ENCODE measurements around the gene ZBTB20. TPM values are rescaled to one million over a fixed set of nuclear protein-coding genes. Genes with fewer than 3 reads are reported as not detected.

ZBTB20 gene
- total RNA-seq, 2 donors from 2014 or later = 19.8 to 23.1 TPM

DNA sequence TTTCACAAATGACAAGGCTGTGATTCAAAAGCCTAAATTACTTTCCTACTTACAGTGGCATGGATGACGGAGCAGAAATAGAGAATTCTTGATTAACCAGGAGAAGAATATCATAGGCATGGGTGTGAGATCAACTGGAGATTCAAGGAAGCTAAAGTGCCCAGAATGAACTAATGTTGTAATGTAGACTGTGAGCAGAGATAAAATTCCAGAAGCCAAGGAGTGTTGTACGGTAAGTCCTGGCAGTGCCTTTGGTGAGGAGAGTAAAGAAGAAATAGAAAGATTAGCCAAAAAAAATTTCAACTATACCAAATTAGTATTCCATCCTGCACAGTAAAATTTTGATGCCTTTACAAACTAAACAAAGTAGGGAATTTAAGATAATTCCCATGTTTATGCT, 75.9 kb downstream of the ZBTB20 start:
- DNase-seq (no peak), ATAC-seq (replicated peaks in 1 of 2) (no peak)
- no peak overlapping the region for H3K27ac Mint-ChIP-seq
- H3K36me3 Mint-ChIP-seq (ENCODE audit: insufficient read depth in 2 of 2) = peaks cover 2 to 3% of the 10 kb centered on the region in 2 donors
- H3K4me3 Mint-ChIP-seq = no peak overlapping the region
- H3K4me1 Mint-ChIP-seq (ENCODE audit: low read depth) = peaks cover 25% of the 10 kb centered on the region
- no peaks in the 10 kb centered on the region for H3K27me3 Mint-ChIP-seq (ENCODE audit: low read depth)
- no peaks in the 10 kb centered on the region for H3K9me3 Mint-ChIP-seq

- peaks cover 25% of the 10 kb centered on the region for H3K4me1 Mint-ChIP-seq (ENCODE audit: low read depth)
- peaks cover 0 to 3% of the 10 kb centered on the region in 2 donors for H3K36me3 Mint-ChIP-seq (ENCODE audit: insufficient read depth in 2 of 2)
- H3K4me3 Mint-ChIP-seq = peak overlapping the region; percentile 42 to 57
- H3K9me3 Mint-ChIP-seq = no peaks in the 10 kb centered on the region
- peak overlapping the region; percentile 58 for H3K27ac Mint-ChIP-seq
- no peak for DNase-seq
- peak; percentile 31 to 65 for ATAC-seq (replicated peaks in 1 of 2)
- no peaks in the 10 kb centered on the region for H3K27me3 Mint-ChIP-seq (ENCODE audit: low read depth)
Observed at GRCh38 chr3:115068799-115069198, 78.3 kb downstream of the ZBTB20 start.

DNA sequence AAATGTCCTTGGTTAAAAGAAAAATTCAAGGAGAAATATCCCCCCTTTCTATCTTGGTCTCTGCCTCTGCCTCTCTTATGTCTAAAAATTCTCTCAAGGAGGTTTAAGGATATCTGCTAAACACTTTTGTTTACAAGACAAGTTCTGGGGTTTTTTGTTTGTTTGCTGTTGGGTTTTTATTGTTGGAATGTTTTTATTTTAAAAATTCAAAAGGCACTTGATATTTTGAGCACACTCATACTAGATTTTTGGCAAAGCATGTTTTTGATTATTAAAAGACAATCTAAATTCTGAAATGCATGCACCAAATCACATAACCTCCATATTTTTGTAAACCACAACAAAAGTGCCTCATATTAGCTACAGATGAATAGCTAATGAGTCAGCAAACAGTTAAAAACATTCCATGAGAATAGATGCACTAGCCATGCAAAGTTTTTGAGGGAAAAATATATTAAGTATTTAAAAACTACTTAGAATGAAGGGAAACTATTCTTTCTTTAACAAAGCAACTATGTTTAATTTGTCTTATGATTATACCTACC, 84.6 kb downstream of the ZBTB20 start:
- Mint-ChIP-seq H3K4me1 (ENCODE audit: low read depth) (no peaks in the 10 kb centered on the region), H3K27ac (no peak overlapping the region), H3K4me3 (no peak overlapping the region), H3K9me3 (peaks cover 0 to 2% of the 10 kb centered on the region in 2 donors), H3K36me3 (ENCODE audit: insufficient read depth in 2 of 2) (peaks cover 3 to 6% of the 10 kb centered on the region in 2 donors), H3K27me3 (ENCODE audit: low read depth) (no peaks in the 10 kb centered on the region)
- no peak for DNase-seq
- ATAC-seq (replicated peaks in 1 of 2) = no peak

DNA sequence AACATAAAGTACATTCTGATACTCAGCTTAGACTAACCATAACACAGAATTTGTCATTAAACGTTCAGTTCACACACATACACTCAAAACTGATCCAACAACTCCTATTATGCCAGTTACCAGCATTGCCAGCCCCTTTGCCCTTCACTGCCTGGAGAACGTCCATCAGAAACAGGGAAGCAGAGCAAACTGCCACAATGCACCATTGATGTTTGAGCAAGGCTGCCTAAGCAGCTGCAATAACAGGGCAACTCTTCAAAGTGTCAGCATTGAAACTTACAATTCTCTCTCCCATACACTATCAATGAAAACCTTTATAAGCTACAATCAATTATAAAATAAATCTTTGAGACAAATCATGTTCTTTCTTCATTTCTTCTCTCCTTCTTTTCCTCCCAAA, 85.1 kb downstream of the ZBTB20 start:
- no peak overlapping the region for H3K4me3 Mint-ChIP-seq
- H3K4me1 Mint-ChIP-seq (ENCODE audit: low read depth) = no peaks in the 10 kb centered on the region
- no peak overlapping the region for H3K27ac Mint-ChIP-seq
- peaks cover 0 to 2% of the 10 kb centered on the region in 2 donors for H3K9me3 Mint-ChIP-seq
- ATAC-seq (replicated peaks in 1 of 2) = no peak
- no peak for DNase-seq
- H3K36me3 Mint-ChIP-seq (ENCODE audit: insufficient read depth in 2 of 2) = peaks cover 3 to 6% of the 10 kb centered on the region in 2 donors
- no peaks in the 10 kb centered on the region for H3K27me3 Mint-ChIP-seq (ENCODE audit: low read depth)

- no peak overlapping the region for H3K27ac Mint-ChIP-seq
- H3K9me3 Mint-ChIP-seq = no peaks in the 10 kb centered on the region
- no peak for DNase-seq
- no peaks in the 10 kb centered on the region for H3K4me1 Mint-ChIP-seq (ENCODE audit: low read depth)
- ATAC-seq (replicated peaks in 1 of 2) = no peak
- no peaks in the 10 kb centered on the region for H3K27me3 Mint-ChIP-seq (ENCODE audit: low read depth)
- H3K36me3 Mint-ChIP-seq (ENCODE audit: insufficient read depth in 2 of 2) = no peaks in the 10 kb centered on the region
- H3K4me3 Mint-ChIP-seq = no peak overlapping the region
Observed at GRCh38 chr3:115052906-115053305, 94.2 kb downstream of the ZBTB20 start.

- no peak for DNase-seq
- Mint-ChIP-seq H3K36me3 (ENCODE audit: insufficient read depth in 2 of 2) (no peaks in the 10 kb centered on the region), H3K27me3 (ENCODE audit: low read depth) (no peaks in the 10 kb centered on the region), H3K4me1 (ENCODE audit: low read depth) (no peaks in the 10 kb centered on the region), H3K27ac (no peak overlapping the region), H3K4me3 (no peak overlapping the region), H3K9me3 (no peaks in the 10 kb centered on the region)
- ATAC-seq (replicated peaks in 1 of 2) = no peak
Observed at GRCh38 chr3:115042351-115042750, 104.7 kb downstream of the ZBTB20 start.

DNA sequence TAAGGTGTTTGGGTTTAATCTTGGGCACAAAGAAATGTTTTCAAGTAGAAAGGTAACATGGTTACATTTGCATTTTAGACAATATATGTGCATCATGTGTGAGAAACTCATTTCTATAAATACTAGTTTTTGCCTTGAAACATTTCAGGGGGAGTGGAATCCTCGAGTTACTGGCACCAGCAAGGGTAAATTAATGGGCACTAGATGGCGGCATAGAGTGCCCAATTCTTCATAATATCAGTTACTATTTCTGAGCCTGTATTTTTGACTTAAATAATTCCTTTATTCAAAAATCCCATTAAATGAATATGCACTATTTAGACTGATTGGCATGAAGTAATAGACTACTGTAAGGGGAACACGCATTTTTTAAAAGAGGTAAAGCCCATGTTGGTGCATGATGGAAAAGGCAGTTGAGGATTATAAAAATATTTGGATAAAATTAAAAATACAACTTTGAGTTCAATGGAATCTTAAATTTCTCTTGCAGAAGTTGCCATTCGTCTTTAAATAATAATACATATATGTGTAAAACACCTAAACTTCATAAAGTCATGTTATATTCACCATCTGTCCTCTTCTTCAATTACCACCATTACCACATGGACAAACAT, 106.3 kb downstream of the ZBTB20 start:
- peak; percentile 11 to 27 for DNase-seq
- Mint-ChIP-seq H3K27ac (no peak overlapping the region), H3K9me3 (no peaks in the 10 kb centered on the region), H3K27me3 (ENCODE audit: low read depth) (no peaks in the 10 kb centered on the region), H3K4me1 (ENCODE audit: low read depth) (no peaks in the 10 kb centered on the region), H3K36me3 (ENCODE audit: insufficient read depth in 2 of 2) (no peaks in the 10 kb centered on the region), H3K4me3 (no peak overlapping the region)
- ATAC-seq (replicated peaks in 1 of 2) = peak in 1 of 2 donors; percentile 41

DNA sequence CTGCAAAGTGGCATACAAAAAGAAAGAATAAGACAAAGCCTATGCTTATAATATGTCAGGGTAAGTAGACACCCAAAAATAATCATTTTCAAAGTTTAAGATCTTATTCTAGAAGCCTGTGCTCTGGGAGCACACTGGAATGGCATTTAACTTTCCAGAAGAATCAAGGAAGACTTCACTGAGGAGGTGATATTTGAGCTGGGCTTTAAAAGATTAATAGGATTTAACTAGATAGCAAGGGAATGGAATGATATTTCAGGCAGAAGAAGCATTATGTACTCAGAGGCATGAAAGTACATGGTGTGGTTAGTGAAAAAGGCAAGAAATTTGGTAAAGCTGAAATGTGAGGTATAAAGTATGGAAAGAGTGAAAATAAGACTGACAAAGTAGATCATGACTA, 106.8 kb downstream of the ZBTB20 start:
- DNase-seq = no peak

GRCh38 chr3:115038817-115039216, 108.3 kb downstream of the ZBTB20 start:
- ATAC-seq (replicated peaks in 1 of 2) (no peak), DNase-seq (no peak)
- Mint-ChIP-seq H3K4me1 (ENCODE audit: low read depth) (no peaks in the 10 kb centered on the region), H3K27ac (no peak overlapping the region), H3K9me3 (peaks cover 0 to 3% of the 10 kb centered on the region in 2 donors), H3K4me3 (no peak overlapping the region), H3K27me3 (ENCODE audit: low read depth) (no peaks in the 10 kb centered on the region), H3K36me3 (ENCODE audit: insufficient read depth in 2 of 2) (peaks cover 0 to 6% of the 10 kb centered on the region in 2 donors)

More for the DNA sequence above, 106.8 kb downstream of the ZBTB20 start:
- Mint-ChIP-seq H3K4me1 (ENCODE audit: low read depth) (no peaks in the 10 kb centered on the region), H3K36me3 (ENCODE audit: insufficient read depth in 2 of 2) (peaks cover 0 to 1% of the 10 kb centered on the region in 2 donors), H3K27me3 (ENCODE audit: low read depth) (no peaks in the 10 kb centered on the region), H3K4me3 (no peak overlapping the region), H3K9me3 (no peaks in the 10 kb centered on the region), H3K27ac (no peak overlapping the region)
- ATAC-seq (replicated peaks in 1 of 2) = no peak

GRCh38 chr3:115022835-115023398, 124.2 kb downstream of the ZBTB20 start:
- Mint-ChIP-seq H3K27me3 (ENCODE audit: low read depth) (no peaks in the 10 kb centered on the region), H3K4me3 (no peak overlapping the region), H3K4me1 (ENCODE audit: low read depth) (peaks cover 9% of the 10 kb centered on the region), H3K36me3 (ENCODE audit: insufficient read depth in 2 of 2) (no peaks in the 10 kb centered on the region), H3K27ac (no peak overlapping the region), H3K9me3 (no peaks in the 10 kb centered on the region)
- ATAC-seq (replicated peaks in 1 of 2) (no peak), DNase-seq (no peak)

GRCh38 chr3:115022199-115022598, 124.9 kb downstream of the ZBTB20 start:
- no peak overlapping the region for H3K4me3 Mint-ChIP-seq
- H3K9me3 Mint-ChIP-seq = no peaks in the 10 kb centered on the region
- ATAC-seq (replicated peaks in 1 of 2) (no peak), DNase-seq (no peak)
- H3K4me1 Mint-ChIP-seq (ENCODE audit: low read depth) = peaks cover 9% of the 10 kb centered on the region
- H3K27me3 Mint-ChIP-seq (ENCODE audit: low read depth) = no peaks in the 10 kb centered on the region
- no peaks in the 10 kb centered on the region for H3K36me3 Mint-ChIP-seq (ENCODE audit: insufficient read depth in 2 of 2)
- no peak overlapping the region for H3K27ac Mint-ChIP-seq

DNA sequence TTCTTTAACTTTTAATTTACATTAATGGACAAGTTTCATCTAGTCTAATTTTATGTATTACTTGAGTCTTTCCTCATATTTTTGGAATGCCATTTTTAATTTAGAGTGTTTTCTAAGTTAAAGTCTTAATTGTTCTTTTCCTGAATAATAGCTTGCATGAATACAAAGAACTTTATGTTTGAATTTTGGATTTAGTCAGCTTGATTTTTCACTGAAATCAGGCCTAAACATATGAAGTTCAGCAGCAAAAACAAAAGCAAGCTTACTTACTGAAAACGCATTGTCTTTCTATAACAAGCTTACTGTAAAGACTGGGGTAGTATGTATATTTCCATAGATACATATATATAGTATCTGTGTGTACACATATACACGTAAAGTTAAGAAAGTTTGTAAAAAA, 126.0 kb downstream of the ZBTB20 start:
- Mint-ChIP-seq H3K4me1 (ENCODE audit: low read depth) (peaks cover 9% of the 10 kb centered on the region), H3K27me3 (ENCODE audit: low read depth) (no peaks in the 10 kb centered on the region), H3K27ac (no peak overlapping the region), H3K36me3 (ENCODE audit: insufficient read depth in 2 of 2) (peaks cover 8 to 9% of the 10 kb centered on the region in 2 donors), H3K4me3 (no peak overlapping the region), H3K9me3 (peaks cover 0 to 4% of the 10 kb centered on the region in 2 donors)
- DNase-seq = no peak
- no peak for ATAC-seq (replicated peaks in 1 of 2)

DNA sequence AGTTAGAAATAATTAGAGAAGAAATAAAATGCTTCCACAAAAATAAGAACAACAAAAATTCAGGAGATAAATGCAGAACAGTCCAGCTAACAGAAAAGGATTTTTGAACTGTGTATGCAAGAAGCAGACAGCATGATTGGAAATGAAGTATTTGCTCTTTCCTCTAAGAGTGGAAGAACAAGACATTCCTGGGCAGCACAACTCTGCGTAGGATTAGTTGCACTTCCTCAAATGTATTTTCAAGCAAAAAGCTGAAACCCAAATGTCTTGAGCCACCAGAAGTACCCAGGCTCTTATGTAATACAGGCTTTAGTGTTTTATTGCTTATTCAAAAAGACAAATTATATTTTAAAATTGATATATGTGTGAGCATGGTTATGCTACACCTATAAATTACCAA, 127.2 kb downstream of the ZBTB20 start:
- no peak overlapping the region for H3K27ac Mint-ChIP-seq
- H3K36me3 Mint-ChIP-seq (ENCODE audit: insufficient read depth in 2 of 2) = peaks cover 8 to 12% of the 10 kb centered on the region in 2 donors
- H3K4me1 Mint-ChIP-seq (ENCODE audit: low read depth) = peaks cover 9% of the 10 kb centered on the region
- DNase-seq = no peak
- no peak for ATAC-seq (replicated peaks in 1 of 2)
- no peak overlapping the region for H3K4me3 Mint-ChIP-seq
- H3K9me3 Mint-ChIP-seq = peaks cover 3 to 4% of the 10 kb centered on the region in 2 donors
- no peaks in the 10 kb centered on the region for H3K27me3 Mint-ChIP-seq (ENCODE audit: low read depth)

- Mint-ChIP-seq H3K4me1 (ENCODE audit: low read depth) (peaks cover 9% of the 10 kb centered on the region), H3K4me3 (no peak overlapping the region), H3K36me3 (ENCODE audit: insufficient read depth in 2 of 2) (peaks cover 8 to 12% of the 10 kb centered on the region in 2 donors), H3K27me3 (ENCODE audit: low read depth) (no peaks in the 10 kb centered on the region), H3K27ac (no peak overlapping the region), H3K9me3 (peaks cover 3 to 4% of the 10 kb centered on the region in 2 donors)
- no peak for ATAC-seq (replicated peaks in 1 of 2)
- DNase-seq = no peak
Observed at GRCh38 chr3:115018694-115019093, 128.4 kb downstream of the ZBTB20 start.

Measured in activated T-cell treated with anti-CD3 and anti-CD28 coated beads, Interleukin-2, amount 50 U/mL, for 72 hours (primary cell).